Natural killer cell (primary cell): ENCODE data around the gene PRPF38B. TPM values are rescaled to one million over a fixed set of nuclear protein-coding genes. Genes with fewer than 3 reads are reported as not detected.

Experiments
- ATAC-seq, 3 donors: fragments of 150-1000 bp in 2 of 3; fragments of 200-7000 bp in 1 of 3; cut with Tn5 transposase; 1 replicate in 1 of 3; 2 replicates in 2 of 3; pipeline ENCODE4 v1.10.0; 2021; ENCODE audit warnings: mild to moderate bottlenecking in 2 of 3, moderate library complexity in 2 of 3
- DNase-seq, 2 donors: peaks; one replicate each; pipeline versions ENCODE4 v3.0.0 to v3.0.0-alpha.2; 2013 to 2021; ENCODE audit warnings: mixed read lengths in 1 of 2
- H3K27ac ChIP-seq: one replicate; pipeline ENCODE4 v1.5.1; 2013; ENCODE audit warnings: mild to moderate bottlenecking, low read length
- H3K27me3 ChIP-seq: one replicate; pipeline ENCODE4 v1.6.1; 2013; ENCODE audit warnings: low read length; ENCODE audit not compliant: control insufficient read depth, insufficient read depth
- H3K36me3 ChIP-seq: one replicate; pipeline ENCODE4 v1.6.1; 2013; ENCODE audit warnings: low read length; ENCODE audit not compliant: control insufficient read depth, insufficient read depth
- H3K4me1 ChIP-seq: one replicate; pipeline ENCODE4 v1.6.1; 2013; ENCODE audit warnings: low read length; ENCODE audit not compliant: control insufficient read depth, insufficient read depth
- H3K4me3 ChIP-seq: one replicate; pipeline ENCODE4 v1.5.1; 2013; ENCODE audit warnings: low read length
- H3K9me3 ChIP-seq: one replicate; pipeline ENCODE4 v1.6.1; 2013; ENCODE audit warnings: low read length; ENCODE audit not compliant: control insufficient read depth, insufficient read depth
- H3K27ac Mint-ChIP-seq, 2 donors: one replicate each; pipeline ENCODE4 v1.8.0; 2022; ENCODE audit warnings: mild to moderate bottlenecking in 2 of 2, mixed read lengths in 2 of 2, moderate library complexity in 1 of 2
- H3K27me3 Mint-ChIP-seq, 2 donors: one replicate each; pipeline ENCODE4 v1.8.0; 2022; ENCODE audit warnings: low read depth in 2 of 2, mixed read lengths in 2 of 2
- H3K36me3 Mint-ChIP-seq: one replicate; pipeline ENCODE4 v1.8.0; 2022; ENCODE audit warnings: mixed read lengths
- H3K4me1 Mint-ChIP-seq, 2 donors: one replicate each; pipeline ENCODE4 v1.8.0; 2022; ENCODE audit warnings: mixed read lengths in 2 of 2
- H3K4me3 Mint-ChIP-seq: one replicate; pipeline ENCODE4 v1.8.0; 2022; ENCODE audit warnings: mild to moderate bottlenecking, moderate library complexity, mixed read lengths
- H3K9me3 Mint-ChIP-seq, 2 donors: one replicate each; pipeline ENCODE4 v1.8.0; 2022; ENCODE audit warnings: mixed read lengths in 2 of 2
- CTCF ChIP-seq: fragments of 200-600 bp; IDR thresholded peaks from one replicate; pipeline ENCODE4 v1.8.0; 2022; ENCODE audit warnings: antibody characterized with exemption
- WGBS: methylation state at CpG from one replicate; pipeline ENCODE4 v1.1.7; 2013; ENCODE audit warnings: missing lambda C conversion rate; ENCODE audit not compliant: insufficient coverage; 5-methylcytosine and 5-hydroxymethylcytosine counted together
- intact Hi-C: fragments of 100-400 bp; cut with micrococcal nuclease; formaldehyde crosslinking; loops from one replicate; pipeline ENCODE4 v1.14.2; 2022
- total RNA-seq, 4 donors: library from RNA; stranded (reverse); fragments of 120-200 nt in 1 of 4; gene quantifications; one replicate each; pipeline versions ENCODE4 v1.2.3 to v1.2.4, GENCODE V29; 2013 to 2022

PRPF38B gene
- total RNA-seq, 3 donors from 2014 or later (not counting 1 experiment from before 2014, with no cell fraction given), result 115 to 158 (median 156) TPM

- Histone ChIP-seq H3K9me3 (peaks cover 3% of the 10 kb centered on the region), H3K27ac (peak overlapping the region; percentile 96), H3K36me3 (peaks cover 18% of the 10 kb centered on the region), H3K27me3 (no peaks in the 10 kb centered on the region), H3K4me3 (peak overlapping the region; percentile 13), H3K4me1 (peaks cover 62% of the 10 kb centered on the region)
- Mint-ChIP-seq H3K4me3 (peak overlapping the region; percentile 85), H3K4me1 (peaks cover 68 to 69% of the 10 kb centered on the region in 2 donors), H3K9me3 (no peaks in the 10 kb centered on the region), H3K27ac (peak overlapping the region; percentile 98), H3K36me3 (peaks cover 24% of the 10 kb centered on the region), H3K27me3 (no peaks in the 10 kb centered on the region)
- ATAC-seq, result peak; percentile 5 to 45 (median 7)
- intact Hi-C loops, result loop anchor here (1.0 to 10.0 kb wide), 6 partner anchors 8 to 441 kb away; partner anchors contain the start of genes EEIG2, HENMT1, PRPF38B and SLC25A24
- no peak for TF ChIP-seq CTCF
- peak in 1 of 2 donors; percentile 53 for DNase-seq
- 62% methylated on average over 9 of the region's 9 CpGs for WGBS
Measured at GRCh38 chr1:108645564-108646184, 46.4 kb upstream of the PRPF38B start.

- no peak for DNase-seq
- WGBS, result 68% methylated on average over 4 of the region's 4 CpGs
- no peak for TF ChIP-seq CTCF
- H3K36me3 ChIP-seq, result peaks cover 18% of the 10 kb centered on the region
- Mint-ChIP-seq H3K9me3 (no peaks in the 10 kb centered on the region), H3K27ac (peak overlapping the region; percentile 98), H3K36me3 (peaks cover 24% of the 10 kb centered on the region), H3K4me1 (peaks cover 67 to 69% of the 10 kb centered on the region in 2 donors), H3K27me3 (no peaks in the 10 kb centered on the region), H3K4me3 (peak overlapping the region; percentile 85)
- H3K27ac ChIP-seq, result peak overlapping the region; percentile 96
- peaks cover 60% of the 10 kb centered on the region for H3K4me1 ChIP-seq
- no peaks in the 10 kb centered on the region for H3K27me3 ChIP-seq
- ATAC-seq, result no peak
- H3K4me3 ChIP-seq, result peak overlapping the region; percentile 13
- intact Hi-C loops, result loop anchor here (1.0 to 10.0 kb wide), 5 partner anchors 15 to 441 kb away; partner anchors contain the start of genes EEIG2, HENMT1, PRPF38B and SLC25A24
- peaks cover 3% of the 10 kb centered on the region for H3K9me3 ChIP-seq
Measured at GRCh38 chr1:108646265-108646647, 45.9 kb upstream of the PRPF38B start.

- DNase-seq, result peak; percentile 79 to 90
- Histone ChIP-seq H3K27me3 (no peaks in the 10 kb centered on the region), H3K27ac (peak overlapping the region; percentile 96), H3K4me1 (peaks cover 60% of the 10 kb centered on the region), H3K4me3 (no peak overlapping the region), H3K9me3 (peaks cover 3% of the 10 kb centered on the region), H3K36me3 (peaks cover 18% of the 10 kb centered on the region)
- Mint-ChIP-seq H3K27me3 (no peaks in the 10 kb centered on the region), H3K4me3 (peak overlapping the region; percentile 85), H3K27ac (peak overlapping the region; percentile 98), H3K36me3 (peaks cover 24% of the 10 kb centered on the region), H3K4me1 (peaks cover 68 to 70% of the 10 kb centered on the region in 2 donors), H3K9me3 (no peaks in the 10 kb centered on the region)
- WGBS, result 15% methylated on average over 11 of the region's 11 CpGs
- intact Hi-C loops, result loop anchor here (1.0 to 10.0 kb wide), 6 partner anchors 14 to 442 kb away; partner anchors contain the start of genes EEIG2, HENMT1, PRPF38B and SLC25A24
- peak; percentile 72 to 85 (median 78) for ATAC-seq
- no peak for TF ChIP-seq CTCF
Measured at GRCh38 chr1:108646648-108647269, 45.4 kb upstream of the PRPF38B start.
